Testis (tissue), 2 donors: ENCODE data around the gene HAS3.

Source experiments
- POLR2A ChIP-seq: fragments of 450-650 bp; IDR thresholded peaks from one replicate; pipeline ENCODE4 v1.6.1; 2017; ENCODE audit warnings: antibody characterized with exemption, mild to moderate bottlenecking, moderate library complexity
- TF ChIP-seq, protein P1 (sequence below), 3 experiments: fragments of 450-650 bp in 2 of 3; fragments of 200-600 bp in 1 of 3; sonication (generic) in 1 of 3; IDR thresholded peaks; one replicate each; pipeline ENCODE4 v1.5.1; 2016 to 2019; ENCODE audit warnings: antibody characterized with exemption in 3 of 3, mild to moderate bottlenecking in 2 of 3, moderate library complexity in 1 of 3

DNA sequence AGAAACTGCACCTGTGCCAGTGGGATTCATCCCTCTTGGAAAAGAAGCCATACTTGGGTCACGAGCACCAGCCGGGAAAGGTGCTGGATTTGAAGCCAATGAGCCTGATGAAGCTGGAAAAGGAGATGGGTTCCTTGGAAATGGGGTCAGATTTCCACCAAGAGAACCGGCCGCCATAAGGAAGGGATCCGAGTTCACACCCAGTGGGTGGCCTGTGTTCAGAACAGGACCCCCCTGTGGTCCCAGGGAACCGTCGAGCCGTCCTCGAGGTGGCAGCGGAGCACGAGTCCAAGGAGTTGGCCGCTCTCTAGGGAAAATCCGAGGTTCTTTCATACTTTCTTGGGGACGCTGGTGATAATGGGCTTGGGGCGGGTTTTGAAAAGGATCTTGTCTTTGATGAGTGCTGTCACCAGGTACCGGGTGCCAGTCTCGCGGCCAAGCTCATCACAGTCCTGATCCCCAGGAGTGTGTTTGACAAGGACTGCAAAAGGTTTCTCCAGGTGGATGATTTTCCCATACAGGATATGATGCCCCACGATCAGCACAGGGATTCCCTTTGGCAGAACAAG lies 14.7 kb downstream of the HAS3 start:
- no peak for TF ChIP-seq POLR2A
- TF ChIP-seq, protein P1, sequence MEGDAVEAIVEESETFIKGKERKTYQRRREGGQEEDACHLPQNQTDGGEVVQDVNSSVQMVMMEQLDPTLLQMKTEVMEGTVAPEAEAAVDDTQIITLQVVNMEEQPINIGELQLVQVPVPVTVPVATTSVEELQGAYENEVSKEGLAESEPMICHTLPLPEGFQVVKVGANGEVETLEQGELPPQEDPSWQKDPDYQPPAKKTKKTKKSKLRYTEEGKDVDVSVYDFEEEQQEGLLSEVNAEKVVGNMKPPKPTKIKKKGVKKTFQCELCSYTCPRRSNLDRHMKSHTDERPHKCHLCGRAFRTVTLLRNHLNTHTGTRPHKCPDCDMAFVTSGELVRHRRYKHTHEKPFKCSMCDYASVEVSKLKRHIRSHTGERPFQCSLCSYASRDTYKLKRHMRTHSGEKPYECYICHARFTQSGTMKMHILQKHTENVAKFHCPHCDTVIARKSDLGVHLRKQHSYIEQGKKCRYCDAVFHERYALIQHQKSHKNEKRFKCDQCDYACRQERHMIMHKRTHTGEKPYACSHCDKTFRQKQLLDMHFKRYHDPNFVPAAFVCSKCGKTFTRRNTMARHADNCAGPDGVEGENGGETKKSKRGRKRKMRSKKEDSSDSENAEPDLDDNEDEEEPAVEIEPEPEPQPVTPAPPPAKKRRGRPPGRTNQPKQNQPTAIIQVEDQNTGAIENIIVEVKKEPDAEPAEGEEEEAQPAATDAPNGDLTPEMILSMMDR (IDR thresholded peaks at IDR 0.05): no peak
